ENCODE results near the gene LRRC1.

DNA sequence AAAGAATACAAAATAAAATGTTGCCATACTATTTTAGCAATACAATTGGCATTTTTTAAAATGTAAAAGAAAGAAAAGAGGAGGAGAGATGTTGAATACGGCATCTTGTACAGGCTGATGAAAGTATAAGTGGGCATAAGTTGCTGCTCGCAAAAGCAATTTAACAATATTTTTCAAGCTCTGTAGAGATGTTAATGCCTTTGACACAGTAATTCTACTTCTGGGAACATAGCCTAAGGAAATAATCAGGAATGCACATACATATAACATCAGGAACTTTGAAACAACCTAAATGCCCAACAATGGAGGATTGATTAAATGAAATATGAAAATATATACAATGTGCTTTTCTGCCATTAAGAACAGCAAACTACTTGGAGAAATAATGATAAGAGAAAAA is 80.2 kb downstream of the LRRC1 start:
- TF ChIP-seq, protein P1, sequence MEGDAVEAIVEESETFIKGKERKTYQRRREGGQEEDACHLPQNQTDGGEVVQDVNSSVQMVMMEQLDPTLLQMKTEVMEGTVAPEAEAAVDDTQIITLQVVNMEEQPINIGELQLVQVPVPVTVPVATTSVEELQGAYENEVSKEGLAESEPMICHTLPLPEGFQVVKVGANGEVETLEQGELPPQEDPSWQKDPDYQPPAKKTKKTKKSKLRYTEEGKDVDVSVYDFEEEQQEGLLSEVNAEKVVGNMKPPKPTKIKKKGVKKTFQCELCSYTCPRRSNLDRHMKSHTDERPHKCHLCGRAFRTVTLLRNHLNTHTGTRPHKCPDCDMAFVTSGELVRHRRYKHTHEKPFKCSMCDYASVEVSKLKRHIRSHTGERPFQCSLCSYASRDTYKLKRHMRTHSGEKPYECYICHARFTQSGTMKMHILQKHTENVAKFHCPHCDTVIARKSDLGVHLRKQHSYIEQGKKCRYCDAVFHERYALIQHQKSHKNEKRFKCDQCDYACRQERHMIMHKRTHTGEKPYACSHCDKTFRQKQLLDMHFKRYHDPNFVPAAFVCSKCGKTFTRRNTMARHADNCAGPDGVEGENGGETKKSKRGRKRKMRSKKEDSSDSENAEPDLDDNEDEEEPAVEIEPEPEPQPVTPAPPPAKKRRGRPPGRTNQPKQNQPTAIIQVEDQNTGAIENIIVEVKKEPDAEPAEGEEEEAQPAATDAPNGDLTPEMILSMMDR (IDR thresholded peaks at IDR 0.05) = no peak
- TF ChIP-seq POLR2A (IDR thresholded peaks at IDR 0.05) = no peak
